Colonic mucosa (tissue), 4 donors: Measurements from ENCODE around the gene ASB15. TPM values are rescaled to one million over a fixed set of nuclear protein-coding genes. Genes with fewer than 3 reads are reported as not detected.
"Not testable (repeated sequence)": the region's sequence is repeated elsewhere in the genome, so short reads cannot be mapped to it uniquely, and the experiment has no call there.

Experiments
- DNase-seq: peaks from one replicate; pipeline ENCODE4 v3.0.0-alpha.2; 2020
- H3K27ac ChIP-seq: fragments of 200-600 bp; one replicate; pipeline ENCODE4 v1.8.0; 2021
- H3K27me3 ChIP-seq: fragments of 200-600 bp; one replicate; pipeline ENCODE4 v1.8.0; 2021
- H3K36me3 ChIP-seq: fragments of 200-600 bp; one replicate; pipeline ENCODE4 v1.8.0; 2021
- H3K4me1 ChIP-seq: fragments of 200-600 bp; one replicate; pipeline ENCODE4 v1.8.0; 2021; ENCODE audit warnings: mild to moderate bottlenecking
- H3K4me3 ChIP-seq: fragments of 200-600 bp; one replicate; pipeline ENCODE4 v1.8.0; 2021
- H3K9ac ChIP-seq, 2 donors: one replicate each; pipeline ENCODE4 v1.7.0; 2013; ENCODE audit warnings: control low read depth in 2 of 2, low read depth in 2 of 2, low read length in 2 of 2
- H3K9me3 ChIP-seq: fragments of 200-600 bp; one replicate; pipeline ENCODE4 v1.8.0; 2021
- intact Hi-C: fragments of 100-400 bp; cut with DNase I; formaldehyde crosslinking; loops from one replicate; pipeline ENCODE4 v1.14.1; 2022
- total RNA-seq, 2 donors: library from RNA; stranded (reverse); fragmentation: NEBNext Ultra II Directional in 1 of 2; extraction: Animal tissue kit (Norgen Biotek cat#: 25700) in 1 of 2; gene quantifications; one replicate each; pipeline ENCODE4 v1.2.1, GENCODE V29; 2021
- TF ChIP-seq, protein P1 (sequence below): fragments of 200-600 bp; IDR thresholded peaks from one replicate; pipeline ENCODE4 v1.8.0; 2022; ENCODE audit warnings: antibody characterized with exemption, mild to moderate bottlenecking
- donor health status: healthy.
- donor health status: DM: no; HTN: no; CAD: no.
- donor health status: DM: no; HTN: no; CAD: no.

Gene ASB15
- total RNA-seq, result not detected

- TF ChIP-seq, protein P1, sequence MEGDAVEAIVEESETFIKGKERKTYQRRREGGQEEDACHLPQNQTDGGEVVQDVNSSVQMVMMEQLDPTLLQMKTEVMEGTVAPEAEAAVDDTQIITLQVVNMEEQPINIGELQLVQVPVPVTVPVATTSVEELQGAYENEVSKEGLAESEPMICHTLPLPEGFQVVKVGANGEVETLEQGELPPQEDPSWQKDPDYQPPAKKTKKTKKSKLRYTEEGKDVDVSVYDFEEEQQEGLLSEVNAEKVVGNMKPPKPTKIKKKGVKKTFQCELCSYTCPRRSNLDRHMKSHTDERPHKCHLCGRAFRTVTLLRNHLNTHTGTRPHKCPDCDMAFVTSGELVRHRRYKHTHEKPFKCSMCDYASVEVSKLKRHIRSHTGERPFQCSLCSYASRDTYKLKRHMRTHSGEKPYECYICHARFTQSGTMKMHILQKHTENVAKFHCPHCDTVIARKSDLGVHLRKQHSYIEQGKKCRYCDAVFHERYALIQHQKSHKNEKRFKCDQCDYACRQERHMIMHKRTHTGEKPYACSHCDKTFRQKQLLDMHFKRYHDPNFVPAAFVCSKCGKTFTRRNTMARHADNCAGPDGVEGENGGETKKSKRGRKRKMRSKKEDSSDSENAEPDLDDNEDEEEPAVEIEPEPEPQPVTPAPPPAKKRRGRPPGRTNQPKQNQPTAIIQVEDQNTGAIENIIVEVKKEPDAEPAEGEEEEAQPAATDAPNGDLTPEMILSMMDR, result no peak
- Histone ChIP-seq H3K27me3 (no peaks in the 10 kb centered on the region), H3K4me3 (no peak within 1 kb of the TSS), H3K27ac (no peak within 1 kb of the TSS), H3K4me1 (no peaks in the 10 kb centered on the region), H3K36me3 (no peaks in the 10 kb centered on the region), H3K9ac (no peak within 1 kb of the TSS), H3K9me3 (no peaks in the 10 kb centered on the region)
- intact Hi-C loops, result no loop called here
- DNase-seq, result no peak
These were observed at the start of gene ASB15 for GRCh38 chr7:123601530-123601929. Gene ASB15 (plus strand): TSS chr7:123601821. CDS start chr7:123614503, 12,682 bp downstream.

DNA sequence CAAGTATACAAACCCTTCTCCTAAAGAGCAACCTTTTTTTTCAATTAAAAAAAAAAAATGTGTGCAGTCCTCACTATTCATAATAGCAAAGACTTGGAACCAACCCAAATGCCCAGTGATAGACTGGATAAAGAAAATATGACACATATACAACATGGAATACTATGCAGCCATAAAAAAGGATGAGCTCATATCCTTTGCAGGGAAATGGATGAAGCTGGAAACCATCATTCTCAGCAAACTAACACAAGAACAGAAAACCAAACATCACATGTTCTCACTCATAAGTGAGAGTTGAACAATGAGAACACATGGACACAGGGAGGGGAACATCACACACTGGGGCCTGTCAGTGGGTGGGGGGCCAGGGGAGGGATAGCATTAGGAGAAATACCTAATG is 49.5 kb upstream of the ASB15 start:
- H3K9ac ChIP-seq, H3K27ac ChIP-seq, intact Hi-C loops, H3K4me3 ChIP-seq, H3K9me3 ChIP-seq, H3K27me3 ChIP-seq, H3K36me3 ChIP-seq, H3K4me1 ChIP-seq, DNase-seq: not testable (repeated sequence)

- no peak overlapping the region for H3K9ac ChIP-seq
- TF ChIP-seq, protein P1, result no peak
These were observed 49.0 kb upstream of the ASB15 start for GRCh38 chr7:123552641-123553040.

DNA sequence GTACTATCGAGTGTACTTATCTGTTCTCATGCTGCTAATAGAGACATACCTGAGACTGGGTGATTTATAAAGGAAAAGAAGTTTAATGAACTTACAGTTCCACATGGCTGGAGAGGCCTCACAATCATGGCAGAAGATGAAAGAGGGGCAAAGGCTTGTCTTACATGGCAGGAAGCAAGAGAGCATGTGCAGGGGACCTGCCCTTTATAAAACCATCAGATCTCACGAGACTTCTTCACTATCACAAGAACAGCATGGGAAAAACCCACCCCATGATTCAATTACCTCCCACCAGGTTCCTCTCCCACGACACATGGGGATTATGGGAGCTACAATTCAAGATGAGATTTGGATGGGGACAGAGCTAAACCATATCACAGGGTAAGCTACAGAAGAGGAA is 48.5 kb upstream of the ASB15 start:
- TF ChIP-seq, protein P1, result no peak
- no peaks in the 10 kb centered on the region for H3K9me3 ChIP-seq
- no peaks in the 10 kb centered on the region for H3K27me3 ChIP-seq
- H3K36me3 ChIP-seq, result peaks cover 3% of the 10 kb centered on the region
- peaks cover 5% of the 10 kb centered on the region for H3K4me1 ChIP-seq
- intact Hi-C loops, result no loop called here
- H3K4me3 ChIP-seq, result no peak overlapping the region
- H3K27ac ChIP-seq, result no peak overlapping the region
- H3K9ac ChIP-seq, result no peak overlapping the region
- DNase-seq, result no peak

More at GRCh38 chr7:123552641-123553040, 49.0 kb upstream of the ASB15 start:
- intact Hi-C loops, result no loop called here
- no peak overlapping the region for H3K4me3 ChIP-seq
- H3K36me3 ChIP-seq, result peaks cover 3% of the 10 kb centered on the region
- no peak for DNase-seq
- no peak overlapping the region for H3K27ac ChIP-seq
- peaks cover 5% of the 10 kb centered on the region for H3K4me1 ChIP-seq
- no peaks in the 10 kb centered on the region for H3K27me3 ChIP-seq
- no peaks in the 10 kb centered on the region for H3K9me3 ChIP-seq

DNA sequence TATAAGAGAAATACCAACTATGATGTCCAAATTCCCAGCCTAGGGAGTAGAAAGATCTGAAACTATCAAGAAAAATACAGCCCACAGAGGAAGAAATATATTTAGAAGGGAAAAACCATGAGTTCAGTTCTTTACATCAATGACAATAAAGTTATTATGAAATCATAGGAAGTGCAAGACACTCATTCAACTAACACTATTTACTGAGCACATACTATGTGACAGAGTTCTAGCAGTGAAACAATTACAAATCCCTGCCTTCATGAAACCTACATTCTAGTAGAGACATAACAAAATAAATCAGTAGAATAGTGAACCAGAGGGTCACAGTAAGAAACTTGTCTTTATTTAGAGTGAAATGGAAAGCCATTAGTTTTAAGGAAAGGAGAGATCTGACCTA is 46.1 kb upstream of the ASB15 start:
- Histone ChIP-seq H3K4me3 (no peak overlapping the region), H3K36me3 (peaks cover 3% of the 10 kb centered on the region), H3K9me3 (no peaks in the 10 kb centered on the region), H3K27ac (no peak overlapping the region), H3K4me1 (peaks cover 5% of the 10 kb centered on the region), H3K9ac (no peak overlapping the region), H3K27me3 (no peaks in the 10 kb centered on the region)
- intact Hi-C loops, result no loop called here
- TF ChIP-seq, protein P1, result no peak
- no peak for DNase-seq

GRCh38 chr7:123557016-123557397 is 44.6 kb upstream of the ASB15 start:
- TF ChIP-seq, protein P1, result no peak
- H3K9ac ChIP-seq, result peak overlapping the region; percentile 92 to 97
- no peaks in the 10 kb centered on the region for H3K27me3 ChIP-seq
- peaks cover 5% of the 10 kb centered on the region for H3K4me1 ChIP-seq
- no peaks in the 10 kb centered on the region for H3K36me3 ChIP-seq
- peak overlapping the region; percentile 65 for H3K4me3 ChIP-seq
- no peaks in the 10 kb centered on the region for H3K9me3 ChIP-seq
- peak overlapping the region; percentile 66 for H3K27ac ChIP-seq
- DNase-seq, result no peak
- intact Hi-C loops, result no loop called here
